DND-41 (cell line): ENCODE results near the gene RAB14.

ENCODE experiments used
- CTCF ChIP-seq: IDR thresholded peaks from 2 replicates; pipeline ENCODE4 v1.5.1; 2012; ENCODE audit warnings: borderline replicate concordance, low read length, moderate library complexity, mild to moderate bottlenecking; ENCODE audit not compliant: poor library complexity, severe bottlenecking; ENCODE audit errors: extremely low read depth
- EZH2 ChIP-seq: IDR thresholded peaks from 3 replicates; pipeline ENCODE4 v1.6.1; 2012; ENCODE audit warnings: borderline replicate concordance, low read depth, mild to moderate bottlenecking, moderate library complexity, low read length, inconsistent platforms; ENCODE audit not compliant: severe bottlenecking

GRCh38 chr9:121246821-121247561 lies 45.3 kb upstream of the RAB14 start:
- TF ChIP-seq CTCF = no peak
- TF ChIP-seq EZH2 = no peak
